Measurements from ENCODE around the gene TRIM46.
A peak's percentile ranks its signal among the peaks of the same experiment; 100 is the strongest.

Gene TRIM46

DNA sequence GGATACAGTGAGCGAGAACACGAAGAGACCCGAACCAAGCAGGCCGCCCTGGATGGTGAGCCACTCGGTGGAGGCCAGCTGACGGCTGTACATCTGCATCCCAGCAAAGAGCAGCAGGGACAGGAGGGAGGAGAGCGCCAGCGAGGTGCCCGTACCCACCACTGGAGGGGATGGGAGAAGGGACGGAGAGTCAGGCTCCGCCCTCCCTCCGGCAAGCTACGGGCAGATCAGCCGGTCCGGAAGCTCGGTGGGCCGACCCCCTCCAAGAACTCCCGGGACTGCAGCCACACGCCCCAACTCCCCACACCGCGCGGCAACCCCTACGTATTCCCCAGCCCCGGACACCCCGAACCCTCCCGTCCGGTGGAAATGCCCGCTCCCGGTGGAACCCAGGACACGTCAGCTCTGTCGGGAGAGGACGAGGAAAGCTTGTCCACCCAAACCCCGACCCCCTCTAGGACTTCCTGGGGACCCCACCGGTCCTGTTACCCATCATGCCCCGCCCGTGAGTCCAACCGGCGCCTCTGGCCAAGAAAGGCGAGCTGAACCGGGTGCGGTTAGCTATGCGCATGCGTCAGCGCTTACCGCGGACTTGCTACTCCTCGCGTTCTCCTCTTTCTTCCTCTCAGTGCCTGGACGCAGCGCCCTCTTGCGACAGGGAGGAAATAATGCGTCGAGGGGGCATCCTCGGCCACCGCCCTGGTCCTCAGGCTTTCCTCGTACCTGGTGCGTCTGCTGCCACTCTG lies 744 bp upstream of the TRIM46 start, which contains the start of gene KRTCAP2:
TSS of gene KRTCAP2 (minus strand) at position 573 of the 746 bp plus-strand sequence. CDS start at position 493, 80 bp downstream.
- peak; percentile 94 to 95 for DNase-seq

DNA sequence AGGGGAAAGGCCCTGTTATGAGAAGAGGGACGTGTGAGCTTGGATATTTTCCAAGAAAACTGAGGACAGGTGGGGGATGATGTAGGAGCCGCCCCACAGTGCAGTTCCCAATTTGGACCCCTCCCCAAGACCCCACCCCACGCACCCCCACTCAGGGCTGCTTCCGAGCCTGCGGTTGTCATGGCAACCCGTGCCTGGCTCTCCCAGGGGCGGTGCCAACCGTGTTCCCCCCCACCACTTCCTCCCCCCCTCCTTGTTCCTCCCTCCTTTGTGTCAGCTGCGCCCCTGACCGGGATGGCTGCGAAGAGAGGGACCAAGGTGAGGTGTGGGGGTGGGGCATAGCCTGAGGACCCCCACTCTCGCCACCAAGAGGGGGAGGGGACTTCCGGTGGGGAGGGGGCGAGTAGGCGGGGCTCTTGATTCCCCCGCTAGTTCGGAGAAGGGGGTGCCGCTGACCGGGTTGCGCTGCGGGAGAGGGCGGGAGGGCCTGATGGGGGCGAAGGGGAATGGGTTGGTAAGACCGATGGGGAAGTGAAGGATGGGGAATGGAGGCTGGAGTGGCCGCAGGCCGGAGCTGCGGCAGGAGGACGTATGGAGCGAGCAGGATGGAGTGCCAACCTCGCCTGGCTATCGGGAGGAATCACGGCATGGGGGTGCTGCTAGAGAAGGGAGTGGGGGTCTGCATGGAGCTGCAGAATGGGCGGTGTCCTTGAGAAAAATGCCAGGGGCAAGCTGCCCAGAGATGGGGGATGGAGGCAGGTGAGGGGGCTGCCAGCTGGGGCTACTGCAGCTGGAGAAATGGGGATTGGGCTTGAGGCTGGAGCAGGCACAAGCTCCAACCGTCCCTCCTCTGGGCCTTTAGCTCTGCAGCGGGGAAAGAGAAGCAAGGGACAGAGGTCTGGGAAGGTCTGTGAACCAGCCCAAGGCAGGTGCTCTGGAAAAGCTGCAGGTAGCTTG lies 953 bp downstream of the TRIM46 start:
- peak in 1 of 2 experiments; percentile 30 for DNase-seq

DNA sequence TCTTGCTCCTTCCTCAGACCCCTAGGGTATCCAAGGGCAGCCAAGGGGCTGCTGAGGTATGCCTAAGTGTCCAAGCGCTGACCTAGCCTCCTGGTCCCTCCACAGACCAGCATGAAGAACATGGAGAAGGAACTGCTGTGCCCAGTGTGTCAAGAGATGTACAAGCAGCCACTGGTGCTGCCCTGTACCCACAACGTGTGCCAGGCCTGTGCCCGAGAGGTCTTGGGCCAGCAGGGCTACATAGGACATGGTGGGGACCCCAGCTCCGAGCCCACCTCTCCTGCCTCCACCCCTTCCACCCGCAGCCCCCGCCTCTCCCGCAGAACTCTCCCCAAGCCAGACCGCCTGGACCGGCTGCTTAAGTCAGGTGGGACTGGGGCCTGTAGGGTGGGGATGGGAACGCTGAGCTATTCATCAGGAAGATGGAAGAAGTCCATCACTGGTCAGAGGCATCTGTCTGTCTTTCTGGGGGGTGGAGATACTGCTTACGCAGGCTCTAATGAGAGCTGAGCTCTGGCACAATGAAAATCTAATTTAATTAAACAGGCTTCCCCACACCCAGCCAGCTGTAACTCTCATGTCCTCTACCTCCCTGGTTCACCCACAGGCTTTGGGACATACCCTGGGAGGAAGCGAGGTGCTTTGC lies 1.8 kb downstream of the TRIM46 start:
- no peak for DNase-seq

DNA sequence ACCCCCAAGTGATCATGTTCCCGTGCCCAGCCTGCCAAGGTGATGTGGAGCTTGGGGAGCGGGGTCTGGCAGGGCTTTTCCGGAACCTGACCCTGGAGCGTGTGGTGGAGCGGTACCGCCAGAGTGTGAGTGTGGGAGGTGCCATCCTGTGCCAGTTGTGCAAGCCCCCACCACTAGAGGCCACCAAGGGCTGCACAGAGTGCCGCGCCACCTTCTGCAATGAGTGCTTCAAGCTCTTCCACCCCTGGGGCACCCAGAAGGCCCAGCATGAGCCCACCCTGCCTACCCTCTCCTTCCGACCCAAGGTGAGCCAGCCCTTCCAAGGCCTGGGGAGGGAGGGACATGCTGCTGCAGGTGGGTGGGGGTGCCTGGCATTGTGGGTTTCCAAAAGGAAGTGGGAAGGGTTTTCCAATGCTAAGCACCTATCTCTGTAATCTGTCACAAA lies 2.3 kb downstream of the TRIM46 start:
- no peak for DNase-seq

DNA sequence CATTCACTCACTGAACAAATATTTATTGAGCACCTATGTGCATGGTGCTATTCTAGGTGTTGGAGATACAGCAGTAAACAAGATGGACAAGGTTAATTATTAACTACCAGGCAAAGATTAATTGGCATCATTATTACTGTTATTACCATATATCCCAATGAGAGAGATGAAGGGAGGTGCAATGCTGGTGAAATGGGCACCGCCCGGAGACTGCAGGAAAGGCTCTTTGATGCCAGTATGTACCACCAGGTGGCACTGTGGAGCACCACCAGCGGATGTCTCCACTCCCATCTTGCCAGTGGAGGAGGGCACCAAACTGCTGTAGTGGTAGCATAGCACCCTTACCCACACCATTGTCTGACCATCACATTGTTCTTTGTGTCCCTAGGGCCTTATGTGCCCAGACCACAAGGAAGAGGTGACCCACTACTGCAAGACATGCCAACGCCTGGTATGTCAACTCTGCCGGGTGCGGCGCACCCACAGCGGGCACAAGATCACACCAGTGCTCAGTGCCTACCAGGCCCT lies 3.0 kb downstream of the TRIM46 start:
- peak; percentile 17 to 74 for DNase-seq

DNA sequence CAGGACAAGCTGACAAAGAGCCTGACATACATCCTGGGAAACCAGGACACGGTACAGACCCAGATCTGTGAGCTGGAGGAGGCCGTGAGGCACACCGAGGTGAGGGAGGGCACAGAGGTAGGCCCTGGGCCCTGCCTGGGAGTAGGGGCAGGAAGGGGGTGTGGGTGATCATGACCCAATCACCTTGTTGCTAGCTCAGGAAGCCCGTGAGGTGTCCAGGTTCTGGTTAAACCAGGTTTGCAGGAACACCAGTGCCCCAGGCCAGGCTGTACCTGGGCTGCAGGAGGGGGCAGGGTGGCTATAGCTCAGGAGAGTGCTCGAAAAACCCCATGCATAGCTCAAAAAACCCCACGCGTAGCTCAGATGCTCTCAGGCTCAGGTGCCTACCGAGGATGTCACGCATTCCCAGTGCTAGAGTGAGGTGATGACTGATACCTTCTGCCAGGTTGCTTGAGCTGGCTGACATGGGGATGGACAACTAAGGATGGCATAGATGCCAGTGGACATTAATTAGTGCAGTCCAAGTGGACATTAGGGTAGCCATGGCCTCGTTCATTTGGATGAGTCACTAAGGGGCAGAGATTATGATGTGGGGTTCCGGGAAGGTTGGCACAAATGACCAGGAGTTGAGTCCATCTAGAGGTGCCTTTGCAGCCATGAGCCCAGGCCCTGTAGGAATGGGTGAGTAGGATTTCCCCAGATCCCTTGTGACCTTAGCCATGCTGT lies 3.7 kb downstream of the TRIM46 start:
- no peak for DNase-seq

DNA sequence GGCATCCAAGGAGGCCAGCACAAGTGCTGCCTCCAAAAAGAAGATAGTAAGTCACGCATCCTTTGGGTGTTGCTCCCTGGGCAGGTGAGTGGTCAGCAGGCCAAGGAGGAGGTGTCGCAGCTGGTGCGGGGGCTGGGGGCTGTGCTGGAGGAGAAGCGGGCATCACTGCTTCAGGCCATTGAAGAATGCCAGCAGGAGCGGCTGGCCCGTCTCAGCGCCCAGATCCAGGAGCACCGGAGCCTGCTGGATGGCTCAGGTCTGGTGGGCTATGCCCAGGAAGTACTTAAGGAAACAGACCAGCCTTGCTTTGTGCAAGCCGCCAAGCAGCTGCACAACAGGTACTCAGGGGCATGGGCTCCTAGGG lies 4.3 kb downstream of the TRIM46 start:
- no peak for DNase-seq

DNA sequence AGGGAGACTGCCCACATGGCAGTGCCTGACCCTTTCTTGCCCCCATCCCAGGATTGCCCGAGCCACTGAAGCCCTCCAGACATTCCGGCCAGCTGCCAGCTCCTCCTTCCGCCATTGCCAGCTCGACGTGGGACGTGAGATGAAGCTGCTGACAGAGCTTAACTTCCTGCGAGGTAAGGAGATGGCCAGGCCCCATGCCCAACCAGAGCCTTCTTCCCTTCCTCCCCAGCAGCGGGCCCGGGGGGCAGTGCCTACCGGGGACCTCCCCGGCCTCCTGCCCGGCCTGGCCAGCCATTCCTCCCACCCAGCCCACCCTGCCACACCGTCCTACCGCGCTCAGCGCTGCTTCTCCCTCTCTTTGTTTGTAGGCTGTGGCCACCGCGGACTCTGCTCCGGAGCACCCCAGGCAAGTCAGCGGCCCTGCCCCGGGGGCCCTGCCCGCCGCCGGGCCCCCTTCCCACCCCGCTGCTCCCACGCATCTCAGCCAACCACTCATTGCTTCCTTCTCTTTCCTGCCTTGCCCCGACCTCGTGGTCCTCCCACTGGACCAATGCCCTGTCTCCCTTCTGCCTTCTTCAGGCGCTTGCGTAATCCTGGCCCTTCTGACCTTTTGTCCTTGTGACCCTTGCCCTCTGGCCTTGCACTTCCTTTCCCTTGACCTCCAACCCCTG lies 4.9 kb downstream of the TRIM46 start:
- no peak for DNase-seq

DNA sequence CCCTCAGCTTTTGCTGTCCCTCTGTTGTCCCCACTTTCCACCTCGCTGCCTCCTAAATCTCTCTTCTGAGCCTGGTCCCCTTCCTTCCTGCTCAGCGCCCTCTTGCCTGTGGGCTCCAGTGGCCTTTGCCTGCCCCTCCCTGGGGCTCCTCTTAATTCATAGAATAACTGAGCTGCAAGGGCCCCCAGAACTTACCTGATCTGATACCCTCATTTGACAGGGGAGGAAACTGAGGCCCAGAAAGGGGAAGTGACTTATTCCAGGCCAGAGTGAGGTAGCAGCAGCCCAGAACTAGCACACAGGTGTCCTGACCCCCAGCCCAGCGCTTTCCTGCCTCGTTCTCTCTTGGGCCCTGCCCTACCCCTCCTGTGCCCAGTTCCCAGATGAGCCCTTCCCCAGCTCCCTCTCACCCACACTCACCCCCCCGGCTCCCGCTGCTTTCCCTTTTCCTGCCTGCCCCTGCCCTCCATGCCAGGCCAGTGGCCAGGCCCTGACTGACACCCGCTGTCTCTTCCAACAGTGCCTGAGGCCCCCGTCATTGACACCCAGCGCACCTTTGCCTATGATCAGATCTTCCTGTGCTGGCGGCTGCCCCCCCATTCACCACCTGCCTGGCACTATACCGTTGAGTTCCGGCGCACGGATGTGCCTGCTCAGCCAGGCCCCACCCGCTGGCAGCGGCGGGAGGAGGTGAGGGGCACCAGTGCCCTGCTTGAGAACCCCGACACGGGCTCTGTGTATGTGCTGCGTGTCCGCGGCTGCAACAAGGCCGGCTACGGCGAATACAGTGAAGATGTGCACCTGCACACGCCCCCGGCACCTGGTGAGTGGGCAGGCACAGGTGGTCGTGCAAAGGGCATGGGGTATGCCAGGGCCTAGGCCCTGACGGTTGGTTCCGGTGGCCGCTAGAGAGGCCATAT lies 5.7 kb downstream of the TRIM46 start:
- no peak for DNase-seq

DNA sequence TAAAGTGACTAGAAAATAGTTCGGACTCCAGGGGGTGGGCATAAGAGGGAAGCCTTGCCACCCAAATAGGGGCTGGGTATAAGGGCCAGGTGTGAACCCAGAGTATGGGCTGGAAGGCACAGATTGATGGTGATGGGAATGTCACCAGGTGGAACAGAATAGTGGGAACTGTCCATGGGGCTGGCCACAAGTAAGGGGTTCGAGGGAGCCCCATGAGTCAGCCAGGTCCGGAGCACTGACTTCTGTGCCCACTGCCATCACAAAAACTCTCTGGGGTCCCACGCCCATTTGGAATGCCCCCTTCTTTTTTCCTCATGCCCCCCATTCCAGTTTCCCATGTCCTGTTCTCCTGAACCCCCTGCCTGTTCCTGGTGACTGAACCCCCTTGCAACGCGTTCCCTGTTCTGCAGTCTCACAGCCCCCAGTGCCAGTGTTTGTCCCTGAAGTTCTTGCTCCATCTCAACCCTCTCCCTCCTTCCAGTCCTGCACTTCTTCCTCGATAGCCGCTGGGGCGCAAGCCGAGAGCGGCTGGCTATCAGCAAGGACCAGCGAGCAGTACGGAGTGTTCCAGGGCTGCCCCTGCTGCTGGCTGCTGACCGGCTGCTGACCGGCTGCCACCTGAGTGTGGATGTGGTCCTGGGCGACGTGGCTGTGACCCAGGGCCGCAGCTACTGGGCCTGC lies 7.9 kb downstream of the TRIM46 start:
- no peak for DNase-seq

DNA sequence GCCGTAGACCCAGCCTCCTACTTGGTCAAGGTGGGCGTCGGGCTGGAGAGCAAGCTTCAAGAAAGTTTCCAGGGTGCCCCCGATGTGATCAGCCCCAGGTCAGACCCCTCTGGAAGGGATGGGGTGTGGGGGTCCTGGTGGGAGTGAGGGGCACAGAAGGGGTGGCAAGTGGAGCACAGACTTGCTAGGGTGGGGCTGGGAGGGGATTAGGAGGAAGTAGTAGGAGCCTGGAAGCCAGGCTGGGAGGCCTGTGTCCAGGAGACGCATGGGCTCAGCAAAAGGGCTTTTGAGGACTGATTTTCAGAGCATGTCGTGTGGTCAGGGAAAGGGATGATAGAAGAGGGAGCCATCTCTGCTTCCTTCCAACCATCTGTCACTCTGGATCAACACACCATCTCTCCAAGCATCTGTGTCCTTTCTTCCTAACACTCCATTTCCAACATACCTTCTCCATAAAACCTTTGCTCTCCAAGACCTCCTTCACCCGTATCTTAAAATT lies 8.5 kb downstream of the TRIM46 start:
- no peak for DNase-seq

DNA sequence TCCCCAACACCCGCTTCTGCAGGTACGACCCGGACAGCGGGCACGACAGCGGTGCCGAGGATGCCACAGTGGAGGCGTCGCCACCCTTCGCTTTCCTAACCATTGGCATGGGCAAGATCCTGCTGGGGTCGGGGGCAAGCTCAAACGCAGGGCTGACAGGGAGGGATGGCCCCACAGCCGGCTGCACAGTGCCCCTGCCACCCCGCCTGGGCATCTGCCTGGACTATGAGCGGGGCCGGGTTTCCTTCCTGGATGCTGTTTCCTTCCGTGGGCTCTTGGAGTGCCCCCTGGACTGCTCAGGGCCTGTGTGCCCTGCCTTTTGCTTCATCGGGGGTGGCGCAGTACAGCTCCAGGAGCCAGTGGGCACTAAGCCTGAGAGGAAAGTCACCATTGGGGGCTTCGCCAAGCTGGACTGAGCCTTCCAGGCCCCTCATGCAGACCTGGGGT lies 10.1 kb downstream of the TRIM46 start:
- DNase-seq, result no peak

DNA sequence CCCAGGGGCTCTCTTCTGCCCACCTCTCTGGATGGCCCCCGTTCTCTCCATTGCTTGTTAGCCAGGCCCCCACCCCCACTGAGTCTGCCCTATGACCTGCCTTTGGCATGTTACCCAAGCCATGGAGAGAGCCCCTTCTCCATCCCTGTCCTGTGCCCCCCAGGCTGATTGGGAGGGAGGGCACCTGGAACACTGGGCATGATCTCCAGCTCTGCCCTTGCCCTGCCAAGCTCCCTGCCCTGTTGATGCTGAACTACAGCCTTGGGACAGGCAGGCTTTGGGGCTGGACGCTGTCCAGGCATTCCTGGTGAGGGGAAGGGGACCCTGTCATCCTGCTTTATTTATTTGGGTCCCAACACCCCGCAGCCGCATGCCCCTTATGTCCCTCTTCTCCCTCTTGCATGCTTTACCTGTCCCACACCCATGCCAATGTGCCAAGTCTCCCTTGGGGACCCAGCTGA lies 10.7 kb downstream of the TRIM46 start:
- DNase-seq, result no peak

DNA sequence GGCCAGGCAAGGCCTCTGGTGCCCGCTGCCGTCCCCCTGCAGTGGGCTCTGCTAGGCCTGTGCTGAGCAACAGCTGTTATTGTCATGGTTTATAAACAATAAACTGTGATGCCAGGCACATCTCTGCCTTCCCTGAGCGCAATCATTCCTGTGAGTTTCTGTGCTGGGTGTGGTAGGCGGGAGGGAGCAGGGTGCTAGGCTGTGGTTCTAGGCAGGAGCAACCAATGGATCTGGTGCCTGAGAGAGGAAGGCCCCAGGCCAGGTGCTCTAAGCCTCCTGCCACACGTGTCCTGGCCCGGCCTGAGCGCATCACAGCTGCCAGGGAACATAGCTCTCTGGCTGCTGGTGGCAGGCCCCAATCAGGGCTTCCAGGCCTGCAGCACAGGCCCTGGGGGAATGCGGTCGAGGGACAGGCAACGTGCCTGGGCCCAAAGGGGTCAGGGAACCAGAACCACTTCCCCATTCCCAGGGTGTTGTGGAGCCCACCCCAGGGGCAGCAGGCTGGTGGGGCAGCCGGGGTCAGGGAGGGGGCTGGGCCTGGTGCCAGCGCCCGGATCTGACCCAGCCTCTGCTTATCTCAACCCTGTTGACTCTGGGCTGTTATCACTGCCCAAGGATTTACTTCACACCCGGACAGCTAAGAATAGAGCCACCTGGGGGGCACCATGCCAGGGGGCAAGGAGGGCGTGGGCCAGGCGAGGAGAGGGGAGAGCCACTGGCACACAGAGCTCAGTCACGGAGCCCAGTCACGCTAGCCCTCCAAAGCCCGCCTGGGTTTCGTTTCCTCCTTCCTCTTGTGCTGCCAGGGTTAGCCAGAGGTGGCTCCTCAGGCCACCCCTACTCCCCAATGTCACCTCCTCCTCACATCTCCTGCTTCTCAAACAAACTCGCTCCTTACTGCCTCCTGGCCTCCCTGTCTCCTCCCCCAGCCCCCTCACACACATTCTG lies 11.5 kb downstream of the TRIM46 start:
- DNase-seq, result no peak

DNA sequence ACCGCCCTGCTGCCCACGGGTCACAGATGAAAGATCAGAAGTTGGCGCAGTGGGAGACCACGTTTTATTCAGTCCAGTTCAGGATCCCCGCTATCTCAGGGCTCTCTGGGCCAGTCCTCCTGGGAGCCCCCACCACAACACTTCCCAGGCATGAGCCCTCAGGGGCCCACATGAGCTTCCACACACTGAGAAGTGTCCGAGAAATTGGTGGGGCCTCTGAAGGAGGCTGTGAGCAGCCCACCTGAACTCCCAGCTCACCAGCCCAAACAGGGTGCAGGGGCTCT lies 12.1 kb downstream of the TRIM46 start:
- DNase-seq, result no peak

DNA sequence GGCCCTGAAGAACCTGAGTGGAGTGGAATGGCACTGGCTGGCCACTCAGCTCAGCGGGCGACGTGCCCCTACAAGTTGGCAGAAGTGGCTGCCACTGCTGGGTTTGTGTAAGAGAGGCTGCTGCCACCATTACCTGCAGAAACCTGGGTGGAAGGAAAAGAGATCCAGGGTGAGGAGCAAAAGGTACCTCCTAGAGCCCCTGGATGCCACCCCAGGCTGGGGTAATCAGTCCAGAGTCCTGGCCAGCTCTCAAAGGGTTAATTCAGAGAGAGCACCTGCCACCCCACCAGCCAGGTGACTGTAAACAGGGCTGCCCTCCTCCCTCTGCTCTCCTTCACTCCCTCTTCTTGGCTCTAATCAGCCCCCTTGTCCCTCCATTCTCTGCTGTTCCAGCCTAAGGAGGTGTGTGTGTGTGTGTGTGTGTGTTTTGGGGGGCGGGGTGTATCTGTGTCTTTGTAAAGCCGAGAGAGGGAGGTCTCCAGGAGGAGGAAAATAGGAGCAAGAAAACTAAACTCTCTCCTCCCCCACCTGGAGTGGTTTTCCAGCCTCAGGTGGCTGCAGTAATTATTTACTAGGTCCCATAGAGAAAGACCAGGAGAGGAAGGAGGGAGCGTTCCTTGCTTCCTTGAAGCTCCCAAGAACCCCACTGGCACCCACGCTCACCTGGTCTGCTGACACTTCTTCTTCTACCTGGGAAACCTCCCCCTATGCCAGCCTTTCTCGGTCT lies 12.6 kb downstream of the TRIM46 start:
- DNase-seq, result no peak

DNA sequence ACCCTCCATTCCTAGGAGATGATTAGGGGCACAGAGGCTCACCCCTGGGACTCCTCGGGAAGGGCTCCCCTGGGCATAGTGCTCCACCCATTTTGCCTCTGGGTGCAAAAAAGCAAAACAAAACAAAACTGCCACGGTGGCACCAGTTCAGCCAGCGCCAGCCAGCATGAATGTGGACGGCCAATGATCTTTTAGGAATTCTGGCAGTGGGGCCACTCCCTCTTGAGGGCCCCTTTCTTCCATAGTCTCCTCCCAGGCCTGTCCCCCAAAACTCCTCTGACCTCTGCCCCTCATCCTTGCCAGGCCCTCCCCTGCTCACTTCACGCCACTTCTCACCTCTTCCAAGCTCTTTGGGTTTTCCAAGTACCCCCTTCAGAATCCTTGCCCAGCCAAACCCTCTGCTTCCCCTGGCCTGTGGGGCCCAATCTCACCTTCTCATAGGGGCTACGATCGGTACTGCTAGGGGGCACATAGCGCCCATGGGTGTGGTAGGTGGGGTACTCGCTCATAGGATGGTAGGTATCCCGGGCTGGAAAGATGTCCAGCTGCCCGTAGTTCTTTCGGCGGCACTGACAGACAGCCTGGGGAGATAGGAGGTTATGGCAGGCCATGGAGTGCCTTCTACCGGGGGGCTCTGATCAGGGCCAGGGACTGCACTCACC lies 13.3 kb downstream of the TRIM46 start:
- no peak for DNase-seq
